Measurements from ENCODE around the gene CNNM3. TPM values are rescaled to one million over a fixed set of nuclear protein-coding genes. Genes with fewer than 3 reads are reported as not detected.
A peak's percentile ranks its signal among the peaks of the same experiment; 100 is the strongest.

Gene CNNM3
- total and polyA plus RNA-seq, 8 donors: 4.6 to 107 (median 10.8) TPM

GRCh38 chr2:96823198-96823597, 7.1 kb downstream of the CNNM3 start:
- peaks cover 52 to 71% (median 59%) of the 10 kb centered on the region in 4 donors for H3K4me1 ChIP-seq
- no peaks in the 10 kb centered on the region for H3K9me3 ChIP-seq
- no peak overlapping the region for H3K4me3 ChIP-seq
- H3K36me3 ChIP-seq: peaks cover 31 to 71% (median 58%) of the 10 kb centered on the region in 4 donors
- 83 to 90% (median 88%) methylated on average over 11 of the region's 11 CpGs for WGBS, 5 donors
- H3K27me3 ChIP-seq: no peaks in the 10 kb centered on the region
- intact Hi-C loops (cut with DNase I; ENCODE audit: low total_unique reads): no loop called here
- H3K27ac ChIP-seq: no peak overlapping the region
- no peak for DNase-seq
- TF ChIP-seq, protein P1, sequence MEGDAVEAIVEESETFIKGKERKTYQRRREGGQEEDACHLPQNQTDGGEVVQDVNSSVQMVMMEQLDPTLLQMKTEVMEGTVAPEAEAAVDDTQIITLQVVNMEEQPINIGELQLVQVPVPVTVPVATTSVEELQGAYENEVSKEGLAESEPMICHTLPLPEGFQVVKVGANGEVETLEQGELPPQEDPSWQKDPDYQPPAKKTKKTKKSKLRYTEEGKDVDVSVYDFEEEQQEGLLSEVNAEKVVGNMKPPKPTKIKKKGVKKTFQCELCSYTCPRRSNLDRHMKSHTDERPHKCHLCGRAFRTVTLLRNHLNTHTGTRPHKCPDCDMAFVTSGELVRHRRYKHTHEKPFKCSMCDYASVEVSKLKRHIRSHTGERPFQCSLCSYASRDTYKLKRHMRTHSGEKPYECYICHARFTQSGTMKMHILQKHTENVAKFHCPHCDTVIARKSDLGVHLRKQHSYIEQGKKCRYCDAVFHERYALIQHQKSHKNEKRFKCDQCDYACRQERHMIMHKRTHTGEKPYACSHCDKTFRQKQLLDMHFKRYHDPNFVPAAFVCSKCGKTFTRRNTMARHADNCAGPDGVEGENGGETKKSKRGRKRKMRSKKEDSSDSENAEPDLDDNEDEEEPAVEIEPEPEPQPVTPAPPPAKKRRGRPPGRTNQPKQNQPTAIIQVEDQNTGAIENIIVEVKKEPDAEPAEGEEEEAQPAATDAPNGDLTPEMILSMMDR (IDR thresholded peaks at IDR 0.05): no peak
- TF ChIP-seq POLR2AphosphoS5 (IDR thresholded peaks at IDR 0.05): no peak
- no peak for TF ChIP-seq EP300 (IDR thresholded peaks at IDR 0.05)
- no peak for TF ChIP-seq POLR2A (IDR thresholded peaks at IDR 0.05)

- WGBS, 5 donors: 45 to 60% (median 53%) methylated on average over 6 of the region's 6 CpGs
- no peak overlapping the region for H3K4me3 ChIP-seq
- H3K4me1 ChIP-seq: peaks cover 41 to 60% (median 48%) of the 10 kb centered on the region in 4 donors
These were observed 8.2 kb downstream of the CNNM3 start for GRCh38 chr2:96824079-96824870.

DNA sequence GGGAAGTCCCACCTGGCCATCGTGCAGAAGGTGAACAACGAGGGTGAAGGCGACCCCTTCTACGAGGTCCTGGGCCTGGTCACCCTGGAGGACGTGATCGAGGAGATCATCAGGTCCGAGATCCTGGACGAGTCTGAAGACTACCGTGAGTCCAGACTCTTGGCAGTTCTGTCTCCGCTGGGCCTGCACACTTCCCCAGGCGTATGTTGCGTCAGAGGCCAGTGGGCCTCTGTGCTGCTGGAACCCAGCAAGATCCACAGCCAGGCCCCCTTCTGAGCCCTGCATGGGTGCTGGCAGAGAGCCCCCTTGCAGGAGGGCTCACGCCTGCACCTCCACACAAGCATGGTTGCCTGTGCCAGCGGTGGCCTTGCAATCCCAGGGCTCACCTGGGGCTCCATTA, 9.0 kb downstream of the CNNM3 start:
- Histone ChIP-seq H3K4me1 (peaks cover 33 to 53% (median 40%) of the 10 kb centered on the region in 4 donors), H3K36me3 (peaks cover 50 to 85% (median 71%) of the 10 kb centered on the region in 4 donors), H3K27ac (no peak overlapping the region), H3K9me3 (no peaks in the 10 kb centered on the region), H3K27me3 (no peaks in the 10 kb centered on the region), H3K4me3 (no peak overlapping the region)
- TF ChIP-seq EP300 (IDR thresholded peaks at IDR 0.05) (no peak), POLR2A (IDR thresholded peaks at IDR 0.05) (no peak), POLR2AphosphoS5 (IDR thresholded peaks at IDR 0.05) (no peak)
- TF ChIP-seq, protein P1 (IDR thresholded peaks at IDR 0.05): no peak
- 92 to 96% (median 94%) methylated on average over 14 of the region's 14 CpGs for WGBS, 5 donors
- DNase-seq: no peak
- intact Hi-C loops (cut with DNase I; ENCODE audit: low total_unique reads): no loop called here

More at GRCh38 chr2:96824079-96824870, 8.2 kb downstream of the CNNM3 start:
- intact Hi-C loops (cut with DNase I; ENCODE audit: low total_unique reads): no loop called here
- TF ChIP-seq POLR2AphosphoS5 (IDR thresholded peaks at IDR 0.05): no peak
- TF ChIP-seq EP300 (IDR thresholded peaks at IDR 0.05): no peak
- TF ChIP-seq, protein P1 (IDR thresholded peaks at IDR 0.05): no peak
- no peak for TF ChIP-seq POLR2A (IDR thresholded peaks at IDR 0.05)
- Histone ChIP-seq H3K9me3 (no peaks in the 10 kb centered on the region), H3K36me3 (peaks cover 42 to 77% (median 65%) of the 10 kb centered on the region in 4 donors), H3K27me3 (no peaks in the 10 kb centered on the region), H3K27ac (no peak overlapping the region)
- DNase-seq: peak in 1 of 2 donors; percentile 63

GRCh38 chr2:96826546-96827278, 10.6 kb downstream of the CNNM3 start:
- DNase-seq: no peak
- H3K4me1 ChIP-seq: peaks cover 17 to 46% (median 30%) of the 10 kb centered on the region in 4 donors
- H3K27me3 ChIP-seq: no peaks in the 10 kb centered on the region
- WGBS, 5 donors: 87 to 93% (median 91%) methylated on average over 20 to 22 of the region's 22 CpGs
- TF ChIP-seq, protein P1 (IDR thresholded peaks at IDR 0.05): no peak
- TF ChIP-seq POLR2AphosphoS5 (IDR thresholded peaks at IDR 0.05) (no peak), EP300 (IDR thresholded peaks at IDR 0.05) (no peak), POLR2A (IDR thresholded peaks at IDR 0.05) (no peak)
- intact Hi-C loops (cut with DNase I; ENCODE audit: low total_unique reads): no loop called here
- H3K27ac ChIP-seq: no peak overlapping the region
- H3K36me3 ChIP-seq: peaks cover 66 to 96% (median 88%) of the 10 kb centered on the region in 4 donors
- H3K4me3 ChIP-seq: no peak overlapping the region
- H3K9me3 ChIP-seq: no peaks in the 10 kb centered on the region
